Measurements from ENCODE around the gene ALPG.
"Not testable (repeated sequence)": the region's sequence is repeated elsewhere in the genome, so short reads cannot be mapped to it uniquely, and the experiment has no call there.

The ALPG gene

DNA sequence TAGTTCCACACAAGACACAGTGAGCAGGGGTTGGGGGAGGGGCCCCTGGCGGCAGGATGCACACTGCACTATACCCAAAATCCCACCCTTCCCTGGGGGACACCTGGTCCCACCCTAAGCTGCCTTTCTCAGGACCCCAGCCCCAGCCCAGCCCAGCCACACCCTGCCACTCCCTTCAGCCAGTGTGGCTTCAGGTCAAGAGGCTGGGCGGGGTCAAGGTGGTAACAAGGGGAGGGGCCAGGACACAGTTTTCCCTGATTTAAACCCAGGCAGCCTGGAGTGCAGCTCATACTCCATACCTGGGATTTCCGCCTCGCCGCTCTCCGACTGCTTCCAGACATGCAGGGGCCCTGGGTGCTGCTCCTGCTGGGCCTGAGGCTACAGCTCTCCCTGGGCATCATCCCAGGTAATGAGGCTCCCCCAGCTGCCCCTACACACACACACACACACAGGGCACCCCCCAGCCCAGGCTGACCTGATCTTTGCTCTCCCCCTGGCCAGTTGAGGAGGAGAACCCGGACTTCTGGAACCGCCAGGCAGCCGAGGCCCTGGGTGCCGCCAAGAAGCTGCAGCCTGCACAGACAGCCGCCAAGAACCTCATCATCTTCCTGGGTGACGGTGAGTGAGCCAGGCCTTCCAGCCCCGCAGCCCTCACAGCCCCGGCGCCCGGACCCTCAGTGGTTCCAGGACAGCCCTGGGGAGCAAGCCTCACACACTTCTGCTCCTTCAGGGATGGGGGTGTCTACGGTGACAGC is at the start of gene ALPG:
TSS of gene ALPG (plus strand) at position 289 of the 755 bp plus-strand sequence. CDS start at position 340, 51 bp downstream.
- no peak for DNase-seq

DNA sequence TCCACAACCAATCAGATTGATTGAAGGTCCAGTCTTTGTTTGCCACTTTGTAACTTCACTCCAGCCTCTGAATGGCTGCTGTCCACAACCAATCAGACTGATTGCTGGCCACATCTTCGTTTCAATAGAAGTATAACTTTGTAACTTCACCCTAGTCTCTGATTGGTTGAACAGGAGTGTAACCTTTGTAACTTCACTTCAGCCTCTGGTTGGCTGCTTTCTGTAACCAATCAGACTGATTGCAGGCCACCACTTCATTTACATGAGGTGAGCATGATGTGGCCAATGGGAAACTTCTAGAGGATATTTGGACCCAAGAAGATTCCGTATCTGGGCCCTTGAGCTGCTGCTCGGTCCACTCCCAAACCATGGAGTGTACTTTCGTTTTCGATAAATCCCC is 45.0 kb upstream of the ALPG start:
- no peak for DNase-seq

DNA sequence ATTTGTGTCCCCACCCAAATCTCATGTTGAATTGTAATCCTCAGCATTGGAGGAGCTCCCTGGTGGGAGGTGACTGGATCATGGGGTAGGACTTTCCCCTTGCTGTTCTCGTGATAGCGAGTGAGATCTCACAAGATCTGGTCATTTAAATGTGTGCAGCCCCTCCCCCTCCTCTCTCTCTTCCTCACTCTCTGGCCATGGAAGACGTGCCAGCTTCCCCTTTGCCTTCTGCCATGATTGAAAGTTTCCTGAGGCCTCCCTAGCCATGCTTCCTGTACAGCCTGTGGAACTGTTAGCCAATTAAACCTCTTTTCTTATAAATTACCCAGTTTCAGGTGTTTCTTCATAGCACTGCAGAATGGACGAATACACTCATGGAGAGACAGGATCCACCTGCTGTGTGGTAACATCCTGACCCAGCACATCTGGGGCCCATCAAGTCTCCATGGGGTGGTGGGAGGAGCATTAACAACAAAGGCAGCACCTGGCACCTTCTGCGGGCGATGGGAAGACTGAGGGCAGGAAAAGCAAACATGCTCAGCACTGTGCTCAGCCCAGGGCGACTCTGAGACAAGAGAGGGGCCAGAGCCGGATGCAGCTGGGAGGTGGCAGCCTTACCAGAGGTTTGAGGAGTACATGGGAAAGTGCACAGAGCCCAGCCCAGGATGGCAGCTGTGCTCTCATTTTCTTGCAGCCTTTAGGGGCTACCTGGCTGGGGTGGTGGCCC is 44.3 kb upstream of the ALPG start:
- DNase-seq: no peak

DNA sequence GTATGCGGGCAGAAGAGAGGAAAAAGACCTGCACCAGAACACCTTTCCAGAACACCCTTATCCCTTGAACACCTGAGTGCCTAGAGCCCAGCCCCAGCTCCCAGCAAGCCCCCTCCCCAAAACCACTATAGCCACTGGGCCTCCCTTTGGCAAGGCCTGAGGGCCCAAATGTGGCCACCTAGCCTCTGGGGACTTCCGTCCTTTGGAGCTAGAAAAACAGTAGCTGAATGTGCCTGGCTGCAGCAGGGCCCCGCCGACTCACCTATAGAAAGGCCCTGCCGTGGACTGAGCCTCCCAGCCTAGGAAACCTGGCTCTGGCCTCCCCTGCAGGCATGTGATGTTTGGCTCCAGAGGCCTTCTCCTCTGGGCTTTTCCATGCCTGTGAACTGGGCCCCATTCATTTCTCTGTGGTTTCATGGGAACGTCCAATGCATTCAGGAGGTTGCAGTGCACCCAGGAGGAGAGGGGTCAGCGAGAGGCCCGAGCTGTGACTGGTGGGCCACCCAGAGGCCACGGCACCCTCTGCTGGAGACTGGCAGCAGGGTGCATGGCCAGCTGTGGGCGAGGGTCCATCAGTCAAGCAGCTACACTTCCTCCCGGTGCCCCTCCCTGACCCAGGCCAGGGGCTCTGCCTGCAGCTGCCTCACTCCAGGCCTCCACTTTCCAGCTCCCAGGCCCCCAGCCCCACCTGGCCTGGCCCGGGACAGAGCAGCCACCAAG is 43.4 kb upstream of the ALPG start:
- not testable (repeated sequence) for DNase-seq

DNA sequence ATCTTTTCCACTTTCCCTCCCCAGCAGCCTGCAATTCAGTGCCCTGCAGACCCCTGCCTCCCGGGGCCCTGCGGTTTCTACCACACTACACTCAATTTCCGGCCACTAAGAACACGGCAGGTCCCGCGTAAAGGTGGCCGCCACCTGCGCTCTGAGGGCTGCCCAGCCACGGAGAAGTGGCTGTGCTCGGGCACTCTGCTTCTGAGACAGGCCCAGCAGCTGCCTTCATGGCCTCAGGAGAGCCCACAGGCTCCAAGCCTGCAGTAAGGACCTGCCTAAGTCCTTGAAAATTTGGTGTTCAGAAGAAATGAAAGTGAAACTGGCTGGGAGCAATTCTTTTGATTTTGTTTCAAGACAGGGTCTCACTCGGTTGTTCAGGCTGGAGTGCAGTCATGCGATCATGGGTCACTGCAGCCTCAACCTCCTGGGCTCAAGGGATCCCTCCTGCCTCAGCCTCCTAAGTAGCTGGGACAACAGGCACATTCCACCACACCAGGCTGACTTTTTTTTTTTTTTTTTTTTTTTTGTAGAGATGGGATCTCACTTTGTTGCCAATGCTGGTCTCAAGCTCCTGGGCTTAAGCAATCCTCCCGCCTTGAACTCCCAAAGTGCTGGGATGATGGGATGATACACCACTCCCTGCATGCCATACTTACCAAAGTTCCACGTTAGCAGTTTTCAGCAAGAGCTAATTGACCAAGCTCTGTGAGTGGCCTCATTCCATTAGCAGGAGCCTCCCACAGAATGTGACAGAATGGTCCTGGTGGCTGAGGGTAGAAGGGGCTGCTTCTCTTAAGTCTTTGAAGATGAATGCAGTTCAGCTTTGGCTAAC is 42.6 kb upstream of the ALPG start:
- no peak for DNase-seq

DNA sequence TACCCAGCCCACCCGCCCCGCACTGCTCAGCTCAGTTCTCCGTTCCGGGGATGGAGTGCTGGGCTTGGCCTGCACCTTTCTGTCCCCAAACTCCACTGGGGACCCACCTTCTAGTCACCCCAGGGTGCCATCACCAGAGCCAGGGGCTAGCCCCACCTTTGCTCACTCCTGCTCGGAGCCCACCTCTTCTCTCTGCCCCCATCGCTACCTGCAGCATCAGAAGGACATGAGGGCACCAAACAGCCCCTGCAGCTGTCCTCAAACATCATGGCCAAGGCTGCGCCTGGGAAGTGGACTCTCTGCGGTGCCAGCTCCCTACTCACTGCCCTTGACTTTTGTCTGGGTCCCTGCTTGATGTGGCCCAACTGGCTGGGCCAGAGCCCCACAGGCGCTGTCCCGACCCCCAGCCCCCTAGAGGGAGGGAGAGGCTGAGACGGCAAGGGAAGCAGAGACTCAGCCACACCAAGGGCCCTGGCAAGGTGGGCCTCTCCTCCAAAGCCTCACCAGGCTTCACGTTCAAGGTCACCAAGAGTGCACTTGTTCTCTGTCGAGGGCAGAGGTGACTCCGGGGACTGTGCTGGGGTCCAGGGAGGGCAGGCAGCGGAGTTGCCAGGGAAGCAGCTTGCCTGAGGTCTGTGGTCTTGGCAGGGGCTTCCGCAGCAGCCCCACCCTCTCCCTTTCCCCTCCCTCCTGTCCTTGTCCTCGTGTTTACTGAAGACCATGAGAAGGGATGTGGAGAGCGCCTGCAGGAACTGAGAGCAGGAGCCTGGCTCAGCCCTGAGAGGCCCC is 41.6 kb upstream of the ALPG start:
- not testable (repeated sequence) for DNase-seq

DNA sequence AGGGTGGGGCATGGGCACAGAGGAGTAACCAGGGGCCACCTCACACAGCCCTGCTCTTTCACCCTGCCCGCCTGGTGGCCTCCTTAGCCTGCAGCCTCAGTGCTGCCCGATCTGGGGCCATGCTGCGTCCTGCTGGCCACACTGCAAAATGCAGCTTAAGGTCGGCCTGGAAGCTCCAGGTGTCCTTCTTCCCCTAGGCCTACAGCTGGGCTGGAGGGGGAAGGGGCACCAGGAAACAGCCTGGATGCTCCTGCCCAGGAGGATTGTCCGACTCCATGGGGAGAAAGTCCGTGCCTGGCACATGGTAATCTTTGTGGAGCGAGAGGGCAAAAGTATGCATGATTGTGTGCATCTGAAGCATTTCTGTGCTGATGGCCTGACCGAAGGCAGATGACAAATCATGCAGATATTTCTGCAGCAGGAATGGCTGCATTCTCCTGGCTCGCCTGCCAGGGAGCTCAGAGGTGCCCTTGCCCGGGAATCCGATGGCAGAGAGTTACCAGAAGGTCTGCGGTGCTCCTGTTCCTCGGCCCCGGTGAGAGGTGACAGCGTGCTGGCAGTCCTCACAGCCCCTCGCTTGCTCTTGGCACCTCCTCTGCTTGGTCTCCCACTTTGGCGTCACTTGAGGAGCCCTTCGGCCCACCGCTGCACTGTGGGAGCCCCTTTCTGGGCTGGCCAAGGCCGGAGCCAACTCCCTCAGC is 40.9 kb upstream of the ALPG start:
- DNase-seq: no peak

DNA sequence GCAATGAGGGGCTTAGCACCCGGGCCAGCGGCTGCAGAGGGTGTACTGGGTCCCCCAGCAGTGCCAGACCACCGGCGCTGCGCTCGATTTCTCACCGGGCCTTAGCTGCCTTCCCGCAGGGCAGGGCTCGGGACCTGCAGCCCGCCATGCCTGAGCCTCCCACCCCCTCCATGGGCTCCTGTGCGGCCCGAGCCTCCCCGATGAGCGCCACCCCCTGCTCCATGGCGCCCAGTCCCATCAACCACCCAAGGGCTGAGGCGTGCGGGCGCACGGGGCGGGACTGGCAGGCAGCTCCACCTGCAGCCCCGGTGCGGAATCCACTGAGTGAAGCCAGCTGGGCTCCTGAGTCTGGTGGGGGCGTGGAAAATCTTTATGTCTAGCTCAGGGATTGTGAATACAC is 40.2 kb upstream of the ALPG start:
- DNase-seq: not testable (repeated sequence)

DNA sequence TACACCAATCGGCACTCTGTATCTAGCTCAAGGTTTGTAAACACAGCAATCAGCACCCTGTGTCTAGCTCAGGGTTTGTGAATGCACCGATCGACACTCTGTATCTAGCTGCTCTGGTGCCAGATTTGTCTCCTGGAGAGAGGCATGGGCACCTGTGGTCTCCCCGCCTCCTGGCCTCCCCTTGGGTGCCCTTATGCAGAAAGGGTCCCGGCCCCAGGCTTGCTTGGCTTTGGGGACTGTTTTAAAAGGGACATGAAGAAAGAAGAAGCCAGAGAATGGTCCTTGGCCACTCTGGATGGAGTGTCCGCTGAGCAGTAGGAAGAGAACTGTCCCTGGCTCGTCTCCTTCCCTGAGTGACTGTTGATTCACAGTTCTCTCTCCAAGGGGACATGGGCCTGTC is 39.6 kb upstream of the ALPG start:
- no peak for DNase-seq

DNA sequence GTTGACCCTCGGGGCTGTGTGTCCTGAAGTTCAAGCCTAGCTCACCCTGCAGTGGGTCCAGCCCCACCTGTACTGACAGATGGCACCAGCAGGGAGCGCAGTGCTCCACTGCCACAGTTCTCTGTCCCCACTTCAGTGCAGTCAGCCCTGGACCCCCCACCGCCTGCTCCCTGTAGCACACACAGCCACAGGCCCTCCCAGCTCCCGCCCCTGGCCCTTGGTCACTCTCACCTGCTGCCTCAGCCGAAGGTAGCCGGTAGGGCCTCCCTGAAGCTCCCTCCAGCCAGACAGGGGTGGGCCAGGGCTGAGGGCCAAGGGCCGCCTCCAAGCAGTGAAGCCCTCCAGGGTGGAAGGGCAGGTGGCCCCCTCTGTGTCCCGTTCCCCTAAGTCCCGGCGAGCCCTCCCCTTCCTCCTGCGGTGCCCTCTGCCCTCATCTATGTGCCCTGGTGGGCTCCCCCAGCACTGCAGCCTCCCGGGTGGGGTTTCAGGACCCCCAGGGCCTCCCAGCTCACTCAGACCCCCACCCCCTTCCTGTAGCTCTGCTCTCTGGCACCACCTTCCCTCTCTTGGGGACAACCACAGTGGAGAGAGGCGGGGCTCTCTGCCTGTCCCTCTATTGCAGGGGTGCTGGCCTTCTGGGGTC is 38.9 kb upstream of the ALPG start:
- DNase-seq: no peak

DNA sequence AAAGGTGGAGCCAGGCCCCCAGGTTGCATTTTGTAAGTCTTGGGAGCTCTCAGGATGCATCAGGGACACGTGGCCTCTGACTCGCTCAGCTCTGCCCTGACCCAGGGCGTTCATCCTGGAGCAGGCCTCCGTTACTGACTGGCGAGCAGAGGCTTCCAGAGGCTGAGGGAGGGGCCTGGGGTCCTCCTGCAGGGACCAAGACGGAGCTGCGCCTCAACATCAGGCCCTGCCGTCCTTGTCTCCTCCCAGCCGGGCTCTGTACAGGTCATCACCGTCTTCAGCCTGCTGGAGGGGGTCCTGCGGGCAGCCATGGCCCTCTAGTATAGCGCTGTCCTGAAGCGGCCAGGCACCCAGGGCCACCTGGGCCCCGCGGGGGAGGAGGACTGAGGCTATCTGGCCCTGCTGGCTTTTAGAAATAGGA is 38.3 kb upstream of the ALPG start:
- DNase-seq: no peak

DNA sequence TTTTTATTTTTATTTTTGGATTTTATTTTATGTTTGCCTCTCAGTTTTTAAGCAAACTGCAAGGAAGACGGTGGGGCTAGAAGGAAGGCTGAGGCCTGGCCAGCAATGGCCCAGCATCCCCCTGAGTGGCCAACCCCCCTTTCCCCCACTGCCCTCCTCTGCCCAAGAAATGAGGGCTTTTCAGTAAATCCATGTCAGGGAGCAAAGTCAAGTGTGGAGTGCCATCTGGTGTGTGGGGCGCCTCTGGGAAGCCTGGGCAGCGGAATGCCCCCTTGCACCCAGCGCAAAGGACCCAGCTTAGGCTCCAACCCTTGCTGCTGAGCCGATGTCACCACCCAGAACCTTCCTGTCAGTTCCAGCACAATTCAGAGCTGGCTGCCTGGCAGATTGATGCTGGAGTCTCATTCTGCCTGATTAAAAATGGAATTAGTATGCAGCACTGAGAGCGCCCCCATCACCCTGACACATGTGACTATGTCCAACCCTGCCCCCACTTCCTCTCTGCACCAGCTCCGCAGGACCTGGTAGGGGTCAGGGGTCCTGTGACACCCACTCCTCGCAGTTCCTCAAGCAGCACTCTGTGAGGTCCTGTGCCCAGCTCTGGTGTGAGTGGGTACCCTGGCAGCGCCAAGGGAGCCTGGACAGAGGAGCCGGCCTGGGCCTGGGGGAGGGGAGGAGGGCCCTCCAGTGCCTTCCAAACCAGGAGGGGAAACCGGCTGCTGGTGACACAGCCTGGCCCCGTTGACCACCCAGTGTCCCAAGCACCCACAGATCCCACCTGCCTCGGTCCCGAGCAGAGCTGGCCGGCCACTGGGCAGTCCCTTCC is 37.3 kb upstream of the ALPG start:
- no peak for DNase-seq

DNA sequence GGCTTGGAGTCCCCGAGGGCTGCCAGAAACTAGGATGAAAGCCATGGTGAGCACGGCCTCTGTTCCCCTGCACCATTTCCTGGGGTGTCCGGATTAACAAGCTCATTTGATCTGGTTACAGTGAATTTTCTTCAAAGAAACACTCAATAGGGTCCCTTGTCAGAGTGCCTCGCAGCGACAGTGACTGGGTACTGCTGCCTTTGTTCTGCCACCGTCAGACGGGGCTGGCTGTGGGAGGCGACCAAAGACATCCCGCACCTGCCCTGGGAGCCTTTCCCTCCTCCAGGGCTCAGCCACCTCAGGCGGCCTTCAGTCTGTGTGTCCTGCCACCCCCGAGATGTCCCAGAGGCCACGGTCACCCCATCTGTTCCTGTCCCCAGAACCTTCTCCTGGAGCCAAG is 36.6 kb upstream of the ALPG start:
- not testable (repeated sequence) for DNase-seq

DNA sequence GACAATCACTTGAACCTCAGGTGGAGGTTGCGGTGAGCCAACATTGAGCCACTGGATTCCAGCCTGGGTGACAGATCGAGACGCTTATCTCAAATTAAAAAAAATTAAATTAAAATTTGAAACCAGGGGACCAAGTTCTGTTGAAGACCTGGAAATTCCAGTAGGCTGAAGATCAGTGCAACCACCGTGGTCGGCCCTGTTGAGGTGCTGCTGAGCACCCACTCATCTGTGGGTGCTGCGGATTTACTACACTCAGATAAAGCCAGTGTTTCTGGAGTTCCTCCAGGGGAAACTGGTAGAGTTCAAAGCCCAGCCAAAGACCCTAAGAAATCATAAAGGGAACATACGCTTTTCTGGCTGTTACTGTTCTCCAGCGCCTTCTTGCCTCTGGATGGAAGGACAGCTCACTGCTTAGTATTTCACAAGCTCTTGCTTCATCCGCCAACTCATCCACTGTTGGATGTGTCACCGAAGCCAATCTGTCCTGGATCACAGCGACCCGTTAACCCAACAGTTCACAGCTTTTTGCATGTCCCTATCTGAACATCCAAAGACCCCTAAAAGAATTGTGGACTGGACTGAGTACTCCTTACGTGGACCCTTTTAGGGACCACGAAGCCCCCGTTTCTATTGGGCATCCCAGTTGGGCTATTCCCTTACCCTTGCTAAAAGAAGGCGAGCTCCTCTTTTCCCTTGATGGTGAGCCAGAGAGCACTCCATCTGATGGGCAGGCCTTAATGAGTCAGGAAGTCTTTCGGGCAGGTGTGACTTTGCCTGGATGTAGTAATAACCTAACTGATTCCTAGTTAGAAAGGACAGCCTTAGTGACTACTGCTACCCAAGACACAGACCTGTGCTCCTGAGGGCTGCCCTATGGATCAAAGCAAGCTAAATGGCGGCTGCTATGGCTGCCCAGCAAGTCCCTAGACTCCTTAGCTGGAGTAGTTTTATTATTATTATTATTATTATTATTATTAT is 34.1 kb upstream of the ALPG start:
- DNase-seq: no peak

DNA sequence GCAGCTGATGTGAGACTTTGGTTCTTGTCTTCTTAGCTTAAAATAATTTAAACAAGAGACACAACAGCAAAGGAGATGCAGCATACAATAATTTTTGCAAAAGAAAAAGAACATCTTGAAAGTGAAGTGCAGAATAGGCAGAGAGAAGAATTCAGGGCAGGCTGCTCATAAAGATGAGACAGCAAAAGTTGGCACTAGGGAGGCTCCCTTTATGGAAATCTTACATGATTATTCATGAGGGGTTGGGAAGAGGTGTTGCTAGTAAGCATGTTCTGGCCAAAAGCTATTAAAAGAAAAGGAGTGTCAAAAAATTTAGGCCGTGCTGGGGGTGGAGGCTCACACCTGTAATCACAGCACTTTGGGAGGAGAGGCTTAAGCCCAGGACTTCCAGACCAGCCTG is 32.3 kb upstream of the ALPG start:
- no peak for DNase-seq

DNA sequence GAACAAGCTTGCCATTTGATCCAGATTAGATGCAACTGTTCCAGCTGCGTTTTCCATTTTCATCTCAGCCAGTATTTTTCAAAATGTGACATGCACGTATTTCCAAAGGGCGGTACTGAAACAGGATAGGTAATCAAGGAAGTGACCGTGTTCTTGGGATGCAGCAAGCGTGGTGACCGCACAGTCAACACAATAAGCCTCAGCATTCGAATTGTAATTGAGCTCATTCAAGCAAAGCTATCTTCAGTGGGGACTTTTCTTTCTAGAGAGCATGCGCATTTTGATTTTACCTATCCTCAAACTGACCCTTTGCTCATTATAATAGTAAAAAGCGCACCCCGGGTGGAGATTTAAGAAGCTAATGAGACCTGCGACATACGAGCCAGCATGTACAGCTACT is 31.5 kb upstream of the ALPG start:
- DNase-seq: no peak

DNA sequence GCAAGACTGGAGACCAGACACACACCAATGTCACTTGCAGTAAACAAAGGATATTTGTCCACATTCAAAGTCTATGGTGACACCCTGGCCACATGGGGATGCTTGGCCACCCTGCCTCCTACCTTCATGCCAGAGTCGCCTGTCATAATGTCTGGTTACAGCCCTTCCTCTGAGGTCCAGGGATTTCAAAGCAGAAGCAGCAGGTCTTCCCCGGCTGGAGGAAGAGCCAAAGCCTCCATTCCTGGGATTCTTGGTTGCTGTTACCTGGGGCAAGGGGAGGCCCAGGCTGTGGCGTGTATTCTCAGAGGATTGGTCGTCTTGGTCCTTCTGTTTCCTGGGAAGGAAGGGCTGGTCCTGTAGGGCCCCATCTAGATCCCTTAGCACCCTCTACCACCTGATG is 30.4 kb upstream of the ALPG start:
- no peak for DNase-seq

DNA sequence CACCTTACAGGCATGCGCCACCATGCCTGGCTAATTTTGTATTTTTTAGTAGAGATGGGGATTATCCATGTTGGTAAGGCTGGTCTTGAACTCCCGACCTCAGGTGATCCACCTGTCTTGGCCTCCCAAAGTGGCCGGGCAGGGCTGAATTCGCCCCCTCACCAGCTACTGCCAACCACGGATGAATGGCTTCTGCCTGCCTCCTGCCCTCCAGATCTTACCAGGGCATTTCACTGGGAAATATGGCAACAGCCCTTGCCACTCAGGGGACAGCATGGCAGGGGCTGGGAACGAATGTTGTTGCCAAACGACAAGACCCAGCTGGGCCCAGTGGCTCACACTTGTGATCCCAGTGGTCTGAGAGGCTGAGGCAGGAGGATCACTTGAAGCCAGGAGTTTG is 29.9 kb upstream of the ALPG start:
- DNase-seq: no peak

DNA sequence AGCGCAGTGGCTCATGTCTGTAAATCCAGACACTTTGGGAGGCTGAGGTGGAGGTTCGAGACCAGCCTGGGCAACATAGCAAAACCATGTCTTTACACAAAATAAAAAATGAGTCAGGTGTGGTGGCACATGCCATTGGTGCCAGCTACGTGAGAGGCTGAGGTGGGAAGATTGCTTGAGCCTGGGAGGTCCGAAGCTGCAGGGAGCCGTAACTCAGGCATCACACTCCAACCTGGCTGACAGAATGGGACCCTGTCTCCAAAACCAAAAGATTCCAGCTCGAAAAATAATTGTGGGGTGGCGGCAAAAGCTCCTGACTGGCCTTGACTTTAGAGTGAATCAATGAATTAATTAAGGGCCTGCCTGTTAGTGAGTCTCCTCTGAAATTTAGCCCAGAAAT is 29.3 kb upstream of the ALPG start:
- DNase-seq: no peak

Data from activated CD4-positive, alpha-beta T cell treated with anti-CD3 and anti-CD28 coated beads for 1 hour (primary cell).